Measurements from ENCODE around the gene ARSG. TPM values are rescaled to one million over a fixed set of nuclear protein-coding genes. Genes with fewer than 3 reads are reported as not detected.
"Not testable (repeated sequence)": the region's sequence is repeated elsewhere in the genome, so short reads cannot be mapped to it uniquely, and the experiment has no call there.

Gene ARSG
- total RNA-seq, 2 donors from 2014 or later: 3.1 to 3.6 TPM

DNA sequence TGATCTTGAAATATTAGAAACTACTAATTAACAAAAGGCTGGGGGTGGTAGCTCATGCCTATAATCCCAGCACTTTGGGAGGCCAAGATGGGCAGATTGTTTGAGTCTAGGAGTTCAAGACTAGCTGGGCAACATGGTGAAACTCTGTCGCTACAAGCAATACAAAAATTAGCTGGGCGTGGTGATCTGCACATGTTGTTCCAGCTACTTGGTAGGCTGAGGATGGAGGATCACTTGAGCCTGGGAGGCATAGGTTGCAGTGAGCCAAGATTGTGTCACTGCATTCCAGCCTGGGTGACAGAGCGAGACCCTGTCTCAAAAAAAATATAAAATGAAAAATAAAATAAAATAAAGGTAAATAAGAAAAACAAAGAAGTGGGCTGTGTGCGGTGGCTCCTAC is 66.6 kb downstream of the ARSG start:
- H3K4me3 ChIP-seq: no peak overlapping the region
- no peak for DNase-seq (ENCODE audit: low spot score)
- no peaks in the 10 kb centered on the region for H3K36me3 ChIP-seq
- H3K27me3 ChIP-seq: no peaks in the 10 kb centered on the region
- TF ChIP-seq, protein P1, sequence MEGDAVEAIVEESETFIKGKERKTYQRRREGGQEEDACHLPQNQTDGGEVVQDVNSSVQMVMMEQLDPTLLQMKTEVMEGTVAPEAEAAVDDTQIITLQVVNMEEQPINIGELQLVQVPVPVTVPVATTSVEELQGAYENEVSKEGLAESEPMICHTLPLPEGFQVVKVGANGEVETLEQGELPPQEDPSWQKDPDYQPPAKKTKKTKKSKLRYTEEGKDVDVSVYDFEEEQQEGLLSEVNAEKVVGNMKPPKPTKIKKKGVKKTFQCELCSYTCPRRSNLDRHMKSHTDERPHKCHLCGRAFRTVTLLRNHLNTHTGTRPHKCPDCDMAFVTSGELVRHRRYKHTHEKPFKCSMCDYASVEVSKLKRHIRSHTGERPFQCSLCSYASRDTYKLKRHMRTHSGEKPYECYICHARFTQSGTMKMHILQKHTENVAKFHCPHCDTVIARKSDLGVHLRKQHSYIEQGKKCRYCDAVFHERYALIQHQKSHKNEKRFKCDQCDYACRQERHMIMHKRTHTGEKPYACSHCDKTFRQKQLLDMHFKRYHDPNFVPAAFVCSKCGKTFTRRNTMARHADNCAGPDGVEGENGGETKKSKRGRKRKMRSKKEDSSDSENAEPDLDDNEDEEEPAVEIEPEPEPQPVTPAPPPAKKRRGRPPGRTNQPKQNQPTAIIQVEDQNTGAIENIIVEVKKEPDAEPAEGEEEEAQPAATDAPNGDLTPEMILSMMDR (IDR thresholded peaks at IDR 0.05): no peak
- no peak overlapping the region for H3K27ac ChIP-seq
- H3K9me3 ChIP-seq: no peaks in the 10 kb centered on the region
- H3K4me1 ChIP-seq: no peaks in the 10 kb centered on the region

DNA sequence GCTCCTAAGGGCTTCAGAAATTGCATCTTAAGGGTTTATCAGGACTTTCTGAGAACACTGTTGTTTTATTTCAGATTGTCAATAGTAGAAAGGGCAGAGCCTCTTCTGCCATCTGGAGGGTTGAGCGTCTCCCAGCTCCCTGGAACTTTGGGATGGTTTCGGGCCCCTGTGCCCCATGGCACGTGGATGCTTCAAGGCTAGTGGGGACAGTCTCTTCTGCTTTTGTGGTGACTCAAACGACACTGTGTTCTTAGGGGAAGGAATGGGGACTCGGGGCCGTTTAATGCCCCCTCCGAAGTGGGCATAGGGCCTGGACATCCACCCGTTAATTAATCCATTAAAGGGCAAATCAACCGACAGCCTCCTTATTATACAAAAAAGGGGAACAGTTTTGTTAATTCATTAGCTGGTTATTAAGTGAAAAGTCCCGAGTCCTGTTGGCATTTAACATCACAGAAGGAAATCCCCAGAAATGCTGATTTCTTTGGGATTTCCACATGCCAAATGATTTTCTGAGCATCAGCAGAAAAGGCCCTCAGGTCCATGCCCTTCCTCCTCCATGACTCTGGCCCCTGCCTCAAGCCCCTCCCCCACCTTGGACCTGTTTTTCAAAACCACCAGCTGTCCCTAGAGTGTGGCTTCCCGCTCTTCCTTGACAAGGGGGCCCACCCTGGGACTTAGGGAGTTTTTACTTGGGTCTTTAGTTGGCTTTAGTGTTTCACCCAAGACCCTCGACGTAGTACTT is 68.7 kb downstream of the ARSG start:
- H3K4me1 ChIP-seq: no peaks in the 10 kb centered on the region
- H3K9me3 ChIP-seq: no peaks in the 10 kb centered on the region
- no peak overlapping the region for H3K4me3 ChIP-seq
- no peak for DNase-seq (ENCODE audit: low spot score)
- H3K27me3 ChIP-seq: no peaks in the 10 kb centered on the region
- H3K36me3 ChIP-seq: no peaks in the 10 kb centered on the region
- TF ChIP-seq, protein P1 (IDR thresholded peaks at IDR 0.05): no peak
- H3K27ac ChIP-seq: no peak overlapping the region

DNA sequence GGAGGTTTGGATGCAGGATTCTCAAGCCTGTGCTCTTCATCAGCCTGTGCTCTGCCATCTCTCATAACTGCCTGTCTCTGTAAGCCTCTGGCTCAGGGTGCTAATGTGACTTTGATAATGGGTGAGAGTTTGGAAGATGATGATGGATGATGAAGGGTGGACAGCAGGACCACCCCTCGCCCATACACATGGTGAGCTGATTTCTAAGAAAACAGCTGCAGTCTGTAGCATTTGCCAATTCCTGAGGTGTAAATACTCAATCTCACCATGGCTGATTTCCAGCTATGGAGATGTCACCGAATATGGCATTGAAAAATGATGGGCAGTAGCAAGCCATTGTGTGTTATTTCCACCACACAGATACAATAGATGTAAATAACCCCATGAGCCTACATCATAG is 74.2 kb downstream of the ARSG start:
- H3K27me3 ChIP-seq: no peaks in the 10 kb centered on the region
- no peaks in the 10 kb centered on the region for H3K9me3 ChIP-seq
- no peak for DNase-seq (ENCODE audit: low spot score)
- H3K27ac ChIP-seq: no peak overlapping the region
- TF ChIP-seq, protein P1 (IDR thresholded peaks at IDR 0.05): no peak
- no peaks in the 10 kb centered on the region for H3K36me3 ChIP-seq
- no peak overlapping the region for H3K4me3 ChIP-seq
- no peaks in the 10 kb centered on the region for H3K4me1 ChIP-seq

DNA sequence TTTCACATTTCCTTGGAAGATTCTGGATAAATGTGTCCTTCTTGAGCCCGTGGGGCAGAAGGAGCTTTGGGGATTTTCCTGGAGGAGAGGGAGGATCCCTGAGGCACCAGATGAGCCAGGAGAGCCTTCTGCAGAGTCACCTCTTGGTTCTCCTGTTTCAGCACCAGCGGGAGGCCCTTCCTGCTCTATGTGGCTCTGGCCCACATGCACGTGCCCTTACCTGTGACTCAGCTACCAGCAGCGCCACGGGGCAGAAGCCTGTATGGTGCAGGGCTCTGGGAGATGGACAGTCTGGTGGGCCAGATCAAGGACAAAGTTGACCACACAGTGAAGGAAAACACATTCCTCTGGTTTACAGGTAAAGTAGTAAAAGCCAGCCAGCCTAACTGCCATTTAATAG is 77.1 kb downstream of the ARSG start:
- Histone ChIP-seq H3K4me3 (no peak overlapping the region), H3K36me3 (no peaks in the 10 kb centered on the region), H3K4me1 (no peaks in the 10 kb centered on the region), H3K27me3 (no peaks in the 10 kb centered on the region), H3K27ac (no peak overlapping the region), H3K9me3 (no peaks in the 10 kb centered on the region)
- DNase-seq (ENCODE audit: low spot score): no peak
- TF ChIP-seq, protein P1 (IDR thresholded peaks at IDR 0.05): no peak

DNA sequence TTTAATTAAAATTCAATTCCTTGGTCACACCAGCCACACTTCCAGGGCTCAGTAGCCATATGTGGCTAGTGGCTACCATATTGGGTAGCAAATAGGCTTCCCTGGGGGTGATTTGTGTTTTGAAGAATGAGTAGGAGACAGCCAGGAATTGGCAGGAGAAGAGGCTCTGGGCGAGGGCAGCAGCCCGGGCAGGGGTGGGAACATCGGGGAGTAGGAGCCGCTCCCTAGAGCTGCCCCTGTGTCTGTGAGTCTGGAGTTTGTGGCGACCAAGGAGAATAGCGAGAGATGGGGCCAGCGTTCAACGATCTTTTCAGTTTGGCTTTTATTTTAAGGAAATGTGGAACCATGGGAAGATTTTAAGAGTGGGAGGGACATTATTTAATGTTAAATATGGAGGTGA is 84.3 kb downstream of the ARSG start:
- Histone ChIP-seq H3K4me1 (peaks cover 4 to 33% of the 10 kb centered on the region in 2 donors), H3K9me3 (no peaks in the 10 kb centered on the region), H3K36me3 (no peaks in the 10 kb centered on the region), H3K4me3 (no peak overlapping the region), H3K27ac (no peak overlapping the region), H3K27me3 (no peaks in the 10 kb centered on the region)
- no peak for DNase-seq (ENCODE audit: low spot score)
- TF ChIP-seq, protein P1 (IDR thresholded peaks at IDR 0.05): no peak

DNA sequence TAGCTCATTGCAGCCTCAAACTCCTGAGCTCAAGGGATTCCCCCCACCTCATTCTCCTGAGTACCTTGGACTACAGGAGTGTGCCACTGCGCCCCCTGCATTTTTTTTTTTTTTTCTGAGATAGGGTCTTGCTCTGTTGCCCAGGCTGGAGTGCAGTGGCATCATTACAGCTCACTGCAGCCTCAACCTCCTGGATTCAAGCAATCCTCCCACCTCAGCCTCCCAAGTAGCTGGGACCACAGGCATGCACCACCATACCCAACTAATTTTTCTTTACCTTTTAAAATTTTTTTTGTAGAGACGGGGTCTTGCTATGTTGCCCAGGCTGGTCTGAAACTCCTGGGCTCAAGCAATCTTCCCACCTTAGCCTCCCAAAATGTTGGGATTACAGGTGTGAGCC is 84.9 kb downstream of the ARSG start:
- not testable (repeated sequence) for H3K27ac ChIP-seq; DNase-seq (ENCODE audit: low spot score); H3K27me3 ChIP-seq; H3K4me3 ChIP-seq; H3K36me3 ChIP-seq; H3K9me3 ChIP-seq
- H3K4me1 ChIP-seq: peaks cover 4 to 33% of the 10 kb centered on the region in 2 donors
